Measurements from ENCODE around the gene MCM6.

Gene MCM6

DNA sequence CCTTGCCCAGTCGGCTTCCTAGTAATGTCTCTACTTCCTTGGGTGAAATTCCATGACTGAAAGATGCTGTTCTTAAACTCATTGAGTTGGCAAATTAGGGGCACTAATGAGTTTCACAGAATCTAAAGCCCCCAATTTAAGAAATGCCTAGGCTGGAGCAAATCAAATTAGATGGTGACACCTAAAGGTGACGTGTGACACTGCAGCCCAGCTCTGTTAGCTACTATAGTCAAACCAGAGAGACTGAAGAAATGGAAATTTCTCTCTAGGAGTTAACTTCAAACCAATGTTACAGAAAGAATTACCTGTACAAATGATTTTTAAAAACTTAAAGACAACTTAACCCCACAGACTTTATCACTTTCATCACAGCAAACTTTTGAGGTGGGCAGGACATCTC lies 76.5 kb downstream of the MCM6 start:
- H3K27ac ChIP-seq (ENCODE audit: low read depth, low read length): no peak overlapping the region
- peaks cover 5% of the 10 kb centered on the region; the same call in 1 of the 2 replicates for H3F3A ChIP-seq (ENCODE audit: insufficient read depth)
- no peaks in the 10 kb centered on the region for H3K36me3 ChIP-seq (ENCODE audit: low read length)
- peaks cover 23% of the 10 kb centered on the region; the same call in 1 of the 2 replicates for H3K9me3 ChIP-seq (ENCODE audit: insufficient read depth, low read length)
- H2AFZ ChIP-seq (ENCODE audit: low read depth, low read length, severe bottlenecking): no peak overlapping the region
- no peak overlapping the region for H3K4me3 ChIP-seq (ENCODE audit: insufficient read depth, low read length, poor library complexity, severe bottlenecking)
- TF ChIP-seq, protein P1, sequence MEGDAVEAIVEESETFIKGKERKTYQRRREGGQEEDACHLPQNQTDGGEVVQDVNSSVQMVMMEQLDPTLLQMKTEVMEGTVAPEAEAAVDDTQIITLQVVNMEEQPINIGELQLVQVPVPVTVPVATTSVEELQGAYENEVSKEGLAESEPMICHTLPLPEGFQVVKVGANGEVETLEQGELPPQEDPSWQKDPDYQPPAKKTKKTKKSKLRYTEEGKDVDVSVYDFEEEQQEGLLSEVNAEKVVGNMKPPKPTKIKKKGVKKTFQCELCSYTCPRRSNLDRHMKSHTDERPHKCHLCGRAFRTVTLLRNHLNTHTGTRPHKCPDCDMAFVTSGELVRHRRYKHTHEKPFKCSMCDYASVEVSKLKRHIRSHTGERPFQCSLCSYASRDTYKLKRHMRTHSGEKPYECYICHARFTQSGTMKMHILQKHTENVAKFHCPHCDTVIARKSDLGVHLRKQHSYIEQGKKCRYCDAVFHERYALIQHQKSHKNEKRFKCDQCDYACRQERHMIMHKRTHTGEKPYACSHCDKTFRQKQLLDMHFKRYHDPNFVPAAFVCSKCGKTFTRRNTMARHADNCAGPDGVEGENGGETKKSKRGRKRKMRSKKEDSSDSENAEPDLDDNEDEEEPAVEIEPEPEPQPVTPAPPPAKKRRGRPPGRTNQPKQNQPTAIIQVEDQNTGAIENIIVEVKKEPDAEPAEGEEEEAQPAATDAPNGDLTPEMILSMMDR (IDR thresholded peaks at IDR 0.05; ENCODE audit: insufficient read depth, low read length, poor library complexity, severe bottlenecking): no peak
- TF ChIP-seq EZH2phosphoT487 (conservative IDR thresholded peaks at IDR 0.05; ENCODE audit: low read length): no peak
- H3K9ac ChIP-seq (ENCODE audit: low read length): no peak overlapping the region
- H3K4me2 ChIP-seq (ENCODE audit: low read depth, low read length, poor library complexity, severe bottlenecking): no peak overlapping the region
- H3K27me3 ChIP-seq (ENCODE audit: low read length): no peaks in the 10 kb centered on the region
- no peaks in the 10 kb centered on the region for H3K9me2 ChIP-seq (replicated peaks; ENCODE audit: insufficient read depth, low read length)
- no peaks in the 10 kb centered on the region for H4K20me1 ChIP-seq (ENCODE audit: low read depth, low read length)
- H3K79me2 ChIP-seq (ENCODE audit: insufficient read depth, low read length): no peaks in the 10 kb centered on the region

DNA sequence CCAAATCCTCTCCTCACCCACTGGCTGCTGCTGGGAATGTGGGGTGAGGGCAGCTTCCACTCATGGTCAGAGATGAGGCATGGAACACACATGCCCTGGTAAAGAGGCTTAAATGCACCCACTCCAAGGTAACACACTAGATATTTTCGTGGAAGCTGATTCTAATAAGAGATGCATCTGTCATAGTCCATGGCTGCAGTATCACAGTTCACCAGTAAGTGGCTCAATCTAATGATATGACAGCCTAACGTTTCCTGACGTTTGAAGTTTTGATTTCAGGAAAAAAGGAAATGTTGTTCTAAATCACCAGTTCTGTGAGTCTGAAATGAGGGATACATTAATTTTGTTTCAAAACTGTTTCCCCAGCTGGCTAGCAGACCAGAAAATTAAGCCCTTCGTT lies 77.5 kb downstream of the MCM6 start:
- Histone ChIP-seq H3K36me3 (ENCODE audit: low read length) (no peaks in the 10 kb centered on the region), H3K4me2 (ENCODE audit: low read depth, low read length, poor library complexity, severe bottlenecking) (no peak overlapping the region), H3K79me2 (ENCODE audit: insufficient read depth, low read length) (no peaks in the 10 kb centered on the region), H3K9me3 (ENCODE audit: insufficient read depth, low read length) (peaks cover 23% of the 10 kb centered on the region; the same call in 1 of the 2 replicates), H3K9me2 (replicated peaks; ENCODE audit: insufficient read depth, low read length) (no peaks in the 10 kb centered on the region), H3K27me3 (ENCODE audit: low read length) (no peaks in the 10 kb centered on the region), H2AFZ (ENCODE audit: low read depth, low read length, severe bottlenecking) (peak overlapping the region; percentile 95), H3F3A (ENCODE audit: insufficient read depth) (peaks cover 5% of the 10 kb centered on the region; the same call in 1 of the 2 replicates), H4K20me1 (ENCODE audit: low read depth, low read length) (no peaks in the 10 kb centered on the region), H3K9ac (ENCODE audit: low read length) (no peak overlapping the region), H3K27ac (ENCODE audit: low read depth, low read length) (no peak overlapping the region), H3K4me3 (ENCODE audit: insufficient read depth, low read length, poor library complexity, severe bottlenecking) (no peak overlapping the region)
- TF ChIP-seq EZH2phosphoT487 (conservative IDR thresholded peaks at IDR 0.05; ENCODE audit: low read length): no peak
- TF ChIP-seq, protein P1 (IDR thresholded peaks at IDR 0.05; ENCODE audit: insufficient read depth, low read length, poor library complexity, severe bottlenecking): no peak

DNA sequence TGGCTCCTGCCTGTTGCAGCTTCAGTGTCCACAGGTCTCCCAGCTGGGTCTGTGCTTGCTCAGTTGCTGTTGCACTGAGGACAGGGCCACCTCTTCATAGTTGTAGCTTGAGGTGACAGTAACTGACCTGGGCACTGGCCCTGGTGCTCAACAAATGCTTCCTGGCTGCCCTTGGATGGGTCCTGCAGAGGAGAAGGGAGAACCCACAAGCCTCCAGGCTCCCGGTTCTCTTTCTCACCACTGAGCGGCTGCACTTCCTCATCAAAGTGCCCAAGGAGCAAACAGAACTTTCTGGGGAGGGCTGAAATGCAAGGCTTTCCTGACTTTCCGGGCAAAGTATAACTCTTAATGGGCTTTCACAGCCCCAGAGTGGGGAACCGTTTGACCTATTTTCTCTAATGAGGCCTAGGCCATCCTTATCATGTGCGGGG lies 78.0 kb downstream of the MCM6 start:
- H4K20me1 ChIP-seq (ENCODE audit: low read depth, low read length): no peaks in the 10 kb centered on the region
- peaks cover 4% of the 10 kb centered on the region for H3K79me2 ChIP-seq (ENCODE audit: insufficient read depth, low read length)
- H3K9me3 ChIP-seq (ENCODE audit: insufficient read depth, low read length): peaks cover 23% of the 10 kb centered on the region; the same call in 1 of the 2 replicates
- no peak overlapping the region for H3K4me3 ChIP-seq (ENCODE audit: insufficient read depth, low read length, poor library complexity, severe bottlenecking)
- no peak overlapping the region for H3K9ac ChIP-seq (ENCODE audit: low read length)
- H2AFZ ChIP-seq (ENCODE audit: low read depth, low read length, severe bottlenecking): peak overlapping the region; percentile 95
- no peak overlapping the region for H3K27ac ChIP-seq (ENCODE audit: low read depth, low read length)
- peaks cover 5% of the 10 kb centered on the region; the same call in 1 of the 2 replicates for H3F3A ChIP-seq (ENCODE audit: insufficient read depth)
- TF ChIP-seq, protein P1 (IDR thresholded peaks at IDR 0.05; ENCODE audit: insufficient read depth, low read length, poor library complexity, severe bottlenecking): no peak
- TF ChIP-seq EZH2phosphoT487 (conservative IDR thresholded peaks at IDR 0.05; ENCODE audit: low read length): no peak
- H3K9me2 ChIP-seq (replicated peaks; ENCODE audit: insufficient read depth, low read length): no peaks in the 10 kb centered on the region
- no peak overlapping the region for H3K4me2 ChIP-seq (ENCODE audit: low read depth, low read length, poor library complexity, severe bottlenecking)
- no peaks in the 10 kb centered on the region for H3K36me3 ChIP-seq (ENCODE audit: low read length)
- H3K27me3 ChIP-seq (ENCODE audit: low read length): no peaks in the 10 kb centered on the region

Data from SU-DHL-6 (cell line).